NOMO-1 treated with dmso at 0.1 percent for 144 hours (cell line): Measurements from ENCODE around the gene DNAJB11.
"Not testable (repeated sequence)": the region's sequence is repeated elsewhere in the genome, so short reads cannot be mapped to it uniquely, and the experiment has no call there.

Experiments
- DNase-seq: peaks from one replicate; lab custom pipeline; 2025; ENCODE audit not compliant: unreplicated experiment; lab: John Stamatoyannopoulos, UW

The DNAJB11 gene

DNA sequence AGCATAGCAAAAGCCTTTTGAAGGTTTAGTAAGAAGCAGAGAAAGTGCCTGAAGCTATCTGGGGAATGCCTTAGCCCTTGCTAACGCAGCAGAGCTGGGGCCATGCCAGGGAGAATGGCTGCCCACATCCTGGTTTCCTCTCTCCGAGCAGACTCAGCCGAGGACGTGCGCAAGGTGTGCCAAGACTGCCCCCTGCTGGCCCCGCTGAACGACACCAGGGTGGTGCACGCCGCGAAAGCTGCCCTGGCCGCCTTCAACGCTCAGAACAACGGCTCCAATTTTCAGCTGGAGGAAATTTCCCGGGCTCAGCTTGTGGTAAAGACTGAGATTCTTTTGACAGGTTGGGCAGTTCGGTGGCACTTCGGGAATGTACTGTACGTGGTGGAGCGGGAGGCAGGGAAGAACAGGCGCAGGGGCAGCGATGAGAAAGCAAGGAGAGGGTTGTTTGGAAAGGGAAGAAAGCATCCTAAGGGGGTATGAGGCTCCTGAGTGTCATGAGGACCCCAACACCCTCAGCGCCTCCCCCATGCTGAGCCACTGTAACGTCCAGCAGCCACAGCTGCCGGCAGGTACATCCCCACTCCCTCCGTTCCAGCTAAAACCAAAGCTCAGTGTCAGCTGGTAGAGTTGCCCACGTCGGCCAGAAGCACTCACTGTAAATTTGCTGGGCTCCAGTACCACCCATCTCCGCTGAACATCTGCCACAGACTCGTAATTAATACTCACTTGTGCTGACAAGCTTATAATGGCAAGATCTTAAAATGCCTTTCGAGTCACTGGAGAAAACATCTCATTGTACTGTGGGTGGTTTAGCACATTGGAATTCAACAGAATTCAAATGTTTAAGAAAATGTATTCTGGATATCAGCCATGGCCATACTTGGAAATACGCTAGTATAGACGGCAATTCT, 46.8 kb downstream of the DNAJB11 start:
- peak; percentile 92 for DNase-seq

GRCh38 chr3:186618318-186618938, 47.9 kb downstream of the DNAJB11 start:
- DNase-seq, result no peak

DNA sequence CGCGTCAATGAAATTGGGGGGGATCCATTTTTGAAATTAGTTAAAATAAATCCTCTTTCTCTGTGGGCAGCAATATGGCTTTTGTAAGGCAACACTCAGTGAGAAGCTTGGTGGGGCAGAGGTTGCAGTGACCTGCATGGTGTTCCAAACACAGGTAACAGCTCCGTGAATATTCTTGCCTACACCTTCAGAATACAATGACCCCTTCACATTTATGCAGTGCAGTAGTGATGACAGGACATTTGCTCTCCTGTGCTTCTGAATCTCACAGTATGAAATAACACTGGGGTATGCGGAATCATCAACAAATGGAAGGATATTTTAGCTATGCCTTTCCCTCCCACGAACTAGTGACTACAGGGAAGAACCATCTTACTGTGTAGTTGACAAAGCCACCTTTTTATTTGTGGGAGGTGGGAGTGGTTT, 49.3 kb downstream of the DNAJB11 start:
- no peak for DNase-seq

- no peak for DNase-seq
Observed at GRCh38 chr3:186620213-186621092, 49.9 kb downstream of the DNAJB11 start.

DNA sequence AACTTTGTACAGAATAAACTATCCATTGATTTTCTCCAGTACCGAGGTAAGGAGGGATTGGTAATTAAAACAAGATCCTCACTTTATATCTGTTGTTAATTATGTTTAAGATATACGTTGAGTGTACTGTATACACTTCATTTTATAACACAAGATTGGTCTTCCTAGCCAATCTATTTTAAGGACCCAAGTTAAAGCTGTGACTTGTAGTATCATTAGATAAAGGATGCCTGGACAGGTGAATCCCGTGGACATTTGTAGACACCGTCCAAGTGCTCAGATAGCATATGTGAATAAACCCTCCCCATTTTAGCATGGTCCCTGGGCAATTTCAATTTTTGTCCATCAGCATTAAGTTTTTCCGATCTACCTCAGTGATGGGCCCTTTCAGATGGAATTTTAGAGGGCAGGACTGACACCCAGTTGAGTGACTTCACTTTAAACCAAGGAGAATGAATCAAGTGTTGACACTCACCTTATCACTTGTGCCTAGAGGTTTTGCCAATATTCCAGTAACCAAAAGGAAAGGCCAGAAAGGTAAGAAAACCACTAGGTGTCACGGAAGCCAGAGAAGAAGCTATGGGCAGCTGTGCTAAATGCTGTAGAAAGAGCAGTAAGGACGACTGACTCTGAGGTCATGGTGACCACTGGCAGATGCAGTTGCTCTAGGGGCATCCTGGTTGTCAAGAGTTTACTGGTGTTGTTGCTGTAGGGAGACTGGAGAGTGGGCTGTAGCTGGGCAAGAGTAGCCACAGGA, 51.6 kb downstream of the DNAJB11 start:
- DNase-seq, result no peak

GRCh38 chr3:186622651-186623310, 52.3 kb downstream of the DNAJB11 start:
- no peak for DNase-seq

GRCh38 chr3:186624598-186624997, 54.1 kb downstream of the DNAJB11 start:
- DNase-seq, result no peak

DNA sequence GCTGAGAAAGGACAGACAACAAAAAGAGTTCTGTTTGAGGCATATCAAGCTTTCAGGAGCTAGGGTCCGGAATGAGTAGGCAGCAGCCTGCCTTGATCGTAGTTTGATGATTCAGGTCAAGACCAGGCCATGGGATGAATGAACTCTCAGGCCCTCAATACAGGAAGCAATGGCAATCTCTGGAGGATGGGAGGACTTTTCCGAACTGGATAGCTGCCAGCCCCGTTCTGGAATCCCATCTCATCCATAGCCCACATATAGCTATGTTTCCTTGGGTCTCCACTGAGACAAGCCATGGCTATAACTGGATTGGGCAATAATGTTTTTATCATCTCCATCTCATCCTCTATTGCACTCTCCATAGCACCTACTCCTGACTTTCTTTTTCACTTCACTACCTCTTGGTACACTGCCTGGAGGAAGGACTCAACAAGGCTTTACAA, 55.1 kb downstream of the DNAJB11 start:
- DNase-seq, result no peak

- DNase-seq, result no peak
Observed at GRCh38 chr3:186626254-186626847, 55.8 kb downstream of the DNAJB11 start.

GRCh38 chr3:186627852-186628414, 57.4 kb downstream of the DNAJB11 start:
- no peak for DNase-seq

DNA sequence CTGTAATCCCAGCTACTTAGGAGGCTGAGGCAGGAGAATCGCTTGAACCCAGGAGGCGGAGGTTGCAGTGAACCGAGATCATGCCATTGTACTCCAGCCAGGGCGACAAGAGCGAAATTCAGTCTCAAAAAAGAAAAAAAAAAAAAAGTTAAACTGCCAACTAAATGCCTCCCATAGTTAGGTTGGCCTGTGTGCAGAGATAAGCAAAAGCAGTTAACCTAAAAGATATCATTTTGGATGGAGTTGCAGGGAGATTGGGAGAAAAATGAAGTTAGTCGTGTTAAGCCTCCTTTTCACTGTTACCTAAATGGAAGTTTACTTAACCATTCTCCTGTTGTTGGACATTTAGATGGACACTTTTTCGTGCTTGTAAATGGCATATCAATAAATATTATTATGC, 58.2 kb downstream of the DNAJB11 start:
- no peak for DNase-seq

- no peak for DNase-seq
Observed at GRCh38 chr3:186630950-186631641, 60.6 kb downstream of the DNAJB11 start.

DNA sequence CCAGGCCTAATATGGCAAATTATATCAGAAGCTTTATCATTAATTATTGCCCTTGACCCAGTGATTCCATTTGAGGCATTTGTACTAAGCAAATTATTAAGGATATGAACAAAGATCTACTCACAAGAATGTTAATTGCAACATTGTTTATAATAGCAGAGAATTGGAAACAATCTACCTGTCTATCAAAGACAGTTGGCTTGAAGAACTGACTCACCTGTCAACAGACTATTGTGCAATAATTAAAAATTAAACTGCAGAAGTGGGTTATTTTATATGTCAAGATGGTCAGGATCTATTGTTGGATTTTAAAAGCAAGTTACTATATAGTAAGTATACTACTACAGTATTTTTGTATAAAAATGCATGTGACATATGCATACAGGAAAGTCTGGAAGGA, 63.0 kb downstream of the DNAJB11 start:
- no peak for DNase-seq

- DNase-seq, result not testable (repeated sequence)
Observed at GRCh38 chr3:186634207-186634606, 63.7 kb downstream of the DNAJB11 start.
